ENCODE results near the gene FIBCD1.

FIBCD1 gene

GRCh38 chr9:130952065-130952762 is 13.2 kb upstream of the FIBCD1 start:
- no peak for DNase-seq

- DNase-seq, result no peak
Measured at GRCh38 chr9:130950039-130950311, 10.9 kb upstream of the FIBCD1 start.

GRCh38 chr9:130949188-130950038 is 10.4 kb upstream of the FIBCD1 start:
- no peak for DNase-seq

GRCh38 chr9:130948266-130948665 is 9.2 kb upstream of the FIBCD1 start:
- DNase-seq, result no peak

GRCh38 chr9:130947618-130948140 is 8.6 kb upstream of the FIBCD1 start:
- DNase-seq, result no peak

- DNase-seq, result no peak
Measured at GRCh38 chr9:130946766-130947617, 7.9 kb upstream of the FIBCD1 start.

- no peak for DNase-seq
Measured at GRCh38 chr9:130945173-130945572, 6.1 kb upstream of the FIBCD1 start.

GRCh38 chr9:130944510-130945058 is 5.5 kb upstream of the FIBCD1 start:
- DNase-seq, result no peak

GRCh38 chr9:130943777-130944176 is 4.7 kb upstream of the FIBCD1 start:
- no peak for DNase-seq

- no peak for DNase-seq
Measured at GRCh38 chr9:130943221-130943620, 4.2 kb upstream of the FIBCD1 start.

GRCh38 chr9:130942679-130943078 is 3.6 kb upstream of the FIBCD1 start:
- no peak for DNase-seq

GRCh38 chr9:130942084-130942483 is 3.0 kb upstream of the FIBCD1 start:
- no peak for DNase-seq

GRCh38 chr9:130940693-130941576 is 1.9 kb upstream of the FIBCD1 start:
- peak; percentile 72 for DNase-seq

GRCh38 chr9:130940027-130940549 is 1.0 kb upstream of the FIBCD1 start:
- DNase-seq, result no peak

GRCh38 chr9:130939405-130940026 is 469 bp upstream of the FIBCD1 start:
- DNase-seq, result no peak

GRCh38 chr9:130938184-130938651 is 829 bp downstream of the FIBCD1 start:
- no peak for DNase-seq

GRCh38 chr9:130937146-130938076 is 1.6 kb downstream of the FIBCD1 start:
- DNase-seq, result no peak

- no peak for DNase-seq
Measured at GRCh38 chr9:130936285-130937117, 2.5 kb downstream of the FIBCD1 start.
